Omental fat pad (tissue), 4 donors: ENCODE results near the gene PDE3A. TPM values are rescaled to one million over a fixed set of nuclear protein-coding genes. Genes with fewer than 3 reads are reported as not detected.

Source experiments
- ATAC-seq: fragments of 150-250 bp; one replicate; pipeline ENCODE4 v1.9.1; 2016; ENCODE audit warnings: mild to moderate bottlenecking, moderate library complexity; ENCODE audit not compliant: low FRiP score
- DNase-seq: peaks from one replicate; pipeline ENCODE4 v3.0.0-alpha.2; 2019; ENCODE audit warnings: low spot score
- total RNA-seq, 4 donors: library from RNA; depleted of rRNA; stranded (reverse); fragments of >200 nt; gene quantifications; one replicate each; pipeline ENCODE4 v1.1.0, GENCODE V29; 2016
- TF ChIP-seq, protein P1 (sequence below), 3 donors: fragments of 450-650 bp; IDR thresholded peaks; one replicate each; pipeline ENCODE4 v1.5.1; 2016 to 2017; ENCODE audit warnings: antibody characterized with exemption in 3 of 3, mild to moderate bottlenecking in 3 of 3, moderate library complexity in 2 of 3

The PDE3A gene
- total RNA-seq, 4 donors from 2014 or later, result 10.9 to 18.6 (median 13.7) TPM

DNA sequence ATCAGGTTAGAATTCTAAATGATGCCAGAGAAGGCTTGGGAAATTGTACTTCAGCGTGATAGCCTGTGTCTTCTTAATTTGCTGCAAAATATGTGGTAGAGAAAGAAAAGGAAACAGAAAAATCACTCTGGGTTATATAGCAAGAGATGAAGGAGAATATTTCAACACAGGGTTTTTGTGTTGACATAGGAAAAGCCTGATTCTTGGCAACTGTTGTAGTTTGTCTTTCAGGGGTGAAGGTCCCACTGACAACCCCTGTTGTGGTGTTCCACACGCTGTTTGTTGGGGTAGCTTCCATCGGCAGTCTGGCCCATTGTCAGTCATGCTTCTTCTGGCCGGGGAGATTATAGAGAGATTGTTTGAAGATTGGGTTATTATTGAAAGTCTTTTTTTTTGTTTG lies 313.0 kb downstream of the PDE3A start:
- no peak for ATAC-seq
- TF ChIP-seq, protein P1, sequence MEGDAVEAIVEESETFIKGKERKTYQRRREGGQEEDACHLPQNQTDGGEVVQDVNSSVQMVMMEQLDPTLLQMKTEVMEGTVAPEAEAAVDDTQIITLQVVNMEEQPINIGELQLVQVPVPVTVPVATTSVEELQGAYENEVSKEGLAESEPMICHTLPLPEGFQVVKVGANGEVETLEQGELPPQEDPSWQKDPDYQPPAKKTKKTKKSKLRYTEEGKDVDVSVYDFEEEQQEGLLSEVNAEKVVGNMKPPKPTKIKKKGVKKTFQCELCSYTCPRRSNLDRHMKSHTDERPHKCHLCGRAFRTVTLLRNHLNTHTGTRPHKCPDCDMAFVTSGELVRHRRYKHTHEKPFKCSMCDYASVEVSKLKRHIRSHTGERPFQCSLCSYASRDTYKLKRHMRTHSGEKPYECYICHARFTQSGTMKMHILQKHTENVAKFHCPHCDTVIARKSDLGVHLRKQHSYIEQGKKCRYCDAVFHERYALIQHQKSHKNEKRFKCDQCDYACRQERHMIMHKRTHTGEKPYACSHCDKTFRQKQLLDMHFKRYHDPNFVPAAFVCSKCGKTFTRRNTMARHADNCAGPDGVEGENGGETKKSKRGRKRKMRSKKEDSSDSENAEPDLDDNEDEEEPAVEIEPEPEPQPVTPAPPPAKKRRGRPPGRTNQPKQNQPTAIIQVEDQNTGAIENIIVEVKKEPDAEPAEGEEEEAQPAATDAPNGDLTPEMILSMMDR (IDR thresholded peaks at IDR 0.05), result no peak
- no peak for DNase-seq

DNA sequence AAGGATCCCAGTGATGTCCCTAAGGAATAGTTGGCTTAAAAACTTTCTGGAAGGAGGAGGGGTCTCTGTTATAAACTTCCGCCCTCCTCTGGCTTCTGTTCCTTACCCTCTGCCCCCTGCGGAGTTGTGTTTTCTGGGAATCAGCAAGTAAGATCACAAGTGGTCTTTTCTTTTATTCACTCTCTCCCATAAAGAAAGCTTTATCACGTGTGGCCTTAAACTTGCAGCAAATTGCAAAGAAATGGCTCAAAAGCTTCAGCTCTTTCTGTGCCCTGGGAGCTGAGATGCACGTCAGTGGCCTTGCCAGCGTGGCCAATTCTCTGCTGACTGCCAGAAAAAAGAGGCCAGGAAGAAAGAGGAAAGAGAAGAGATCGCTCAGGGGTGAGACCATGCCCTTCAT lies 326.9 kb downstream of the PDE3A start, which contains the start of gene SLCO1C1:
Gene SLCO1C1 (plus strand): TSS at position 101 of the 400 bp plus-strand sequence. CDS start 4,245 bp downstream, outside the sequence.
- DNase-seq, result no peak
- TF ChIP-seq, protein P1 (IDR thresholded peaks at IDR 0.05), result no peak
- no peak for ATAC-seq

GRCh38 chr12:20696181-20696905 lies 328.0 kb downstream of the PDE3A start:
- TF ChIP-seq, protein P1 (IDR thresholded peaks at IDR 0.05), result no peak
- DNase-seq (no peak), ATAC-seq (no peak)

- TF ChIP-seq, protein P1 (IDR thresholded peaks at IDR 0.05), result no peak
- DNase-seq (no peak), ATAC-seq (no peak)
Observed at GRCh38 chr12:20701106-20701505, 332.8 kb downstream of the PDE3A start.

GRCh38 chr12:20704860-20705259 lies 336.5 kb downstream of the PDE3A start:
- TF ChIP-seq, protein P1 (IDR thresholded peaks at IDR 0.05), result no peak
- ATAC-seq (no peak), DNase-seq (no peak)

GRCh38 chr12:20711846-20712245 lies 343.5 kb downstream of the PDE3A start:
- ATAC-seq (no peak), DNase-seq (no peak)
- TF ChIP-seq, protein P1 (IDR thresholded peaks at IDR 0.05), result no peak

DNA sequence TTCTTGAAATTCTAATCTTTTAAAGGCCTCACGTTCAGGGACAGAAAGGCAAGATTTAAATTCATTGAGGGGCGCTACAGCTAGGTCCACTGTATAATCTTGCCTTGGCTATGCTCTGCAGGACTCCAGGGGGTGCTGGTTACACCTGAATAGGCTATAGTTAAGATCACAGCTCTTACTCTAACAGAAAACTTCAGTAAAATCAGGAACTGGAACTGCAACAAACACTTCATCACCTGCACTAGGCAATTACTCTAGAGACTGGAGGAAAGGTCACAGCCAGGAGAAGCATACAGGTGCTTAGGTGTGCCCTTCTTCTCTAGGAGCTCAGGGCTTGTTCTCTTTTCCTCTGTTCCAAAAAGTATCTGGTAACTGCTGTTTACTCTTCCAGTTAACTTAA lies 347.7 kb downstream of the PDE3A start:
- TF ChIP-seq, protein P1 (IDR thresholded peaks at IDR 0.05), result no peak
- ATAC-seq (no peak), DNase-seq (no peak)
